Astrocyte (in vitro differentiated cells and primary cell): ENCODE results near the gene PIP4K2C. TPM values are rescaled to one million over a fixed set of nuclear protein-coding genes. Genes with fewer than 3 reads are reported as not detected.

Source experiments
- DNase-seq: peaks from one replicate; pipeline ENCODE4 v3.0.0-alpha.2; 2010; ENCODE audit warnings: low read depth
- FAIRE-seq: peaks from 2 replicates; lab custom pipeline; 2011; peaks lifted over from hg19 to GRCh38; lab: Jason Lieb, UNC
- H2AFZ ChIP-seq: 2 replicates; pipeline ENCODE4 v1.6.0; 2012; ENCODE audit warnings: low read depth, low read length, inconsistent platforms
- H3K27ac ChIP-seq: 2 replicates; pipeline ENCODE4 v1.5.1; 2011; ENCODE audit warnings: low read depth, low read length, inconsistent platforms
- H3K27me3 ChIP-seq: 2 replicates; pipeline ENCODE4 v1.6.0; 2011; ENCODE audit warnings: low read length, inconsistent platforms; ENCODE audit not compliant: insufficient read depth
- H3K36me3 ChIP-seq: 2 replicates; pipeline ENCODE4 v1.5.1; 2011; ENCODE audit warnings: low read length, inconsistent platforms; ENCODE audit not compliant: insufficient read depth
- H3K4me1 ChIP-seq: 2 replicates; pipeline ENCODE4 v1.5.1; 2011; ENCODE audit warnings: low read length, inconsistent platforms; ENCODE audit not compliant: insufficient read depth
- H3K4me2 ChIP-seq: 2 replicates; pipeline ENCODE4 v1.6.0; 2012; ENCODE audit warnings: low read length, inconsistent platforms
- H3K4me3 ChIP-seq: 2 replicates; pipeline ENCODE4 v1.5.1; 2011; ENCODE audit warnings: low read depth, mild to moderate bottlenecking, low read length, inconsistent platforms; ENCODE audit not compliant: insufficient read depth
- H3K79me2 ChIP-seq: 2 replicates; pipeline ENCODE4 v1.6.0; 2012; ENCODE audit warnings: mild to moderate bottlenecking, low read length, inconsistent platforms; ENCODE audit not compliant: insufficient read depth
- H3K9ac ChIP-seq: 2 replicates; pipeline ENCODE4 v1.6.0; 2012; ENCODE audit warnings: mild to moderate bottlenecking, low read length, inconsistent platforms
- H3K9me3 ChIP-seq: 2 replicates; pipeline ENCODE4 v1.5.1; 2012; ENCODE audit warnings: low read depth, mild to moderate bottlenecking, low read length, inconsistent platforms; ENCODE audit not compliant: insufficient read depth
- H4K20me1 ChIP-seq: 2 replicates; pipeline ENCODE4 v1.6.0; 2012; ENCODE audit warnings: low read length, inconsistent platforms; ENCODE audit not compliant: insufficient read depth
- H3K27ac Mint-ChIP-seq: one replicate; pipeline ENCODE4 v1.8.0; 2021; ENCODE audit warnings: mild to moderate bottlenecking, mixed read lengths; ENCODE audit not compliant: unreplicated experiment
- H3K27me3 Mint-ChIP-seq: one replicate; pipeline ENCODE4 v1.8.0; 2021; ENCODE audit warnings: low read depth, mixed read lengths; ENCODE audit not compliant: unreplicated experiment
- H3K36me3 Mint-ChIP-seq: one replicate; pipeline ENCODE4 v1.8.0; 2021; ENCODE audit warnings: low read depth, mixed read lengths; ENCODE audit not compliant: unreplicated experiment
- H3K4me1 Mint-ChIP-seq: one replicate; pipeline ENCODE4 v1.8.0; 2021; ENCODE audit warnings: low read depth, mixed read lengths; ENCODE audit not compliant: unreplicated experiment
- H3K4me3 Mint-ChIP-seq: one replicate; pipeline ENCODE4 v1.8.0; 2021; ENCODE audit warnings: mild to moderate bottlenecking, moderate library complexity, mixed read lengths; ENCODE audit not compliant: unreplicated experiment
- H3K9me3 Mint-ChIP-seq: one replicate; pipeline ENCODE4 v1.8.0; 2021; ENCODE audit warnings: mild to moderate bottlenecking, mixed read lengths; ENCODE audit not compliant: unreplicated experiment
- CTCF ChIP-seq: IDR thresholded peaks from 2 replicates; pipeline ENCODE4 v1.5.1; 2011; ENCODE audit warnings: low read depth, mild to moderate bottlenecking, inconsistent platforms, low read length, moderate library complexity; ENCODE audit not compliant: insufficient read depth
- EZH2 ChIP-seq: IDR thresholded peaks from 2 replicates; pipeline ENCODE4 v1.6.1; 2012; ENCODE audit warnings: mild to moderate bottlenecking, low read length, inconsistent platforms; ENCODE audit not compliant: insufficient read depth
- total RNA-seq: library from RNA; stranded (reverse); gene quantifications from 2 replicates; pipeline ENCODE4 v1.2.1, GENCODE V29; 2021

PIP4K2C gene
- total RNA-seq, 1 donor from 2014 or later, result 43.3 TPM

- Mint-ChIP-seq H3K4me1 (peaks cover 12% of the 10 kb centered on the region), H3K4me3 (peak overlapping the region; percentile 96), H3K27me3 (no peaks in the 10 kb centered on the region), H3K36me3 (peaks cover 10% of the 10 kb centered on the region), H3K27ac (peak overlapping the region; percentile 38), H3K9me3 (no peaks in the 10 kb centered on the region)
- Histone ChIP-seq H3K27ac (no peak overlapping the region), H4K20me1 (peaks cover 16% of the 10 kb centered on the region), H3K9me3 (no peaks in the 10 kb centered on the region), H3K9ac (peak overlapping the region; percentile 71), H3K36me3 (no peaks in the 10 kb centered on the region), H3K4me3 (peak overlapping the region; percentile 71), H3K79me2 (peaks cover 4% of the 10 kb centered on the region), H3K4me2 (peak overlapping the region; percentile 96), H3K27me3 (no peaks in the 10 kb centered on the region), H2AFZ (peak overlapping the region; percentile 94), H3K4me1 (peaks cover 16% of the 10 kb centered on the region)
- TF ChIP-seq CTCF (no peak), EZH2 (no peak)
- FAIRE-seq (no peak), DNase-seq (no peak)
These were observed 521 bp upstream of the PIP4K2C start for GRCh38 chr12:57590479-57590863.

GRCh38 chr12:57591782-57592325 lies 862 bp downstream of the PIP4K2C start:
- H3K4me3 ChIP-seq, result peak overlapping the region; percentile 71
- Mint-ChIP-seq H3K9me3 (peaks cover 2% of the 10 kb centered on the region), H3K36me3 (peaks cover 11% of the 10 kb centered on the region), H3K4me1 (peaks cover 12% of the 10 kb centered on the region), H3K27me3 (no peaks in the 10 kb centered on the region), H3K4me3 (peak overlapping the region; percentile 96), H3K27ac (peak overlapping the region; percentile 83)
- no peaks in the 10 kb centered on the region for H3K9me3 ChIP-seq
- TF ChIP-seq EZH2, result no peak
- peak overlapping the region; percentile 96 for H3K4me2 ChIP-seq
- H4K20me1 ChIP-seq, result peaks cover 16% of the 10 kb centered on the region
- no peak for FAIRE-seq
- H3K9ac ChIP-seq, result peak overlapping the region; percentile 71
- DNase-seq, result no peak
- peaks cover 2% of the 10 kb centered on the region for H3K36me3 ChIP-seq
- peak overlapping the region; percentile 94 for H2AFZ ChIP-seq
- peaks cover 16% of the 10 kb centered on the region for H3K4me1 ChIP-seq
- H3K27me3 ChIP-seq, result no peaks in the 10 kb centered on the region
- peaks cover 4% of the 10 kb centered on the region for H3K79me2 ChIP-seq
- no peak overlapping the region for H3K27ac ChIP-seq

- TF ChIP-seq CTCF (no peak), EZH2 (no peak)
- Mint-ChIP-seq H3K4me1 (peaks cover 12% of the 10 kb centered on the region), H3K27me3 (no peaks in the 10 kb centered on the region), H3K27ac (peak overlapping the region; percentile 83), H3K36me3 (peaks cover 15% of the 10 kb centered on the region), H3K9me3 (peaks cover 2% of the 10 kb centered on the region), H3K4me3 (peak overlapping the region; percentile 96)
- Histone ChIP-seq H3K9ac (no peak overlapping the region), H3K9me3 (no peaks in the 10 kb centered on the region), H3K4me2 (peak overlapping the region; percentile 96), H3K27ac (no peak overlapping the region), H3K4me3 (no peak overlapping the region), H2AFZ (no peak overlapping the region), H4K20me1 (peaks cover 16% of the 10 kb centered on the region), H3K79me2 (peaks cover 4% of the 10 kb centered on the region), H3K4me1 (peaks cover 16% of the 10 kb centered on the region), H3K36me3 (peaks cover 2% of the 10 kb centered on the region), H3K27me3 (no peaks in the 10 kb centered on the region)
- DNase-seq, result peak; percentile 23
- FAIRE-seq, result no peak
These were observed 1.7 kb downstream of the PIP4K2C start for GRCh38 chr12:57592551-57593165.
